Activated naive CD4-positive, alpha-beta T cell treated with anti-CD3 and anti-CD28 coated beads, Interleukin-2, amount 10 ng/mL, durations not matched to agents 7 days and 5 days (primary cell): ENCODE data around the gene MTUS2.

ENCODE experiments used
- CTCF ChIA-PET: fragments of 350-600 bp; sonication (Branson Sonifier 250); formaldehyde crosslinking; loops from one replicate; lab custom pipeline; 2021; ENCODE audit warnings: antibody characterized with exemption; lab: Charles Lee
- DNase-seq: peaks from one replicate; pipeline ENCODE4 v3.0.0-alpha.2; 2020
- H3K27ac Mint-ChIP-seq: one replicate; pipeline ENCODE4 v1.8.0; 2021; ENCODE audit warnings: mild to moderate bottlenecking, moderate library complexity, mixed read lengths
- H3K27me3 Mint-ChIP-seq: one replicate; pipeline ENCODE4 v1.8.0; 2021; ENCODE audit warnings: mild to moderate bottlenecking, mixed read lengths
- H3K36me3 Mint-ChIP-seq: one replicate; pipeline ENCODE4 v1.8.0; 2021; ENCODE audit warnings: mixed read lengths
- H3K4me1 Mint-ChIP-seq: one replicate; pipeline ENCODE4 v1.8.0; 2021; ENCODE audit warnings: mixed read lengths
- H3K4me3 Mint-ChIP-seq: one replicate; pipeline ENCODE4 v1.8.0; 2021; ENCODE audit warnings: mild to moderate bottlenecking, moderate library complexity, mixed read lengths
- H3K9me3 Mint-ChIP-seq: one replicate; pipeline ENCODE4 v1.8.0; 2021; ENCODE audit warnings: mixed read lengths

The MTUS2 gene

DNA sequence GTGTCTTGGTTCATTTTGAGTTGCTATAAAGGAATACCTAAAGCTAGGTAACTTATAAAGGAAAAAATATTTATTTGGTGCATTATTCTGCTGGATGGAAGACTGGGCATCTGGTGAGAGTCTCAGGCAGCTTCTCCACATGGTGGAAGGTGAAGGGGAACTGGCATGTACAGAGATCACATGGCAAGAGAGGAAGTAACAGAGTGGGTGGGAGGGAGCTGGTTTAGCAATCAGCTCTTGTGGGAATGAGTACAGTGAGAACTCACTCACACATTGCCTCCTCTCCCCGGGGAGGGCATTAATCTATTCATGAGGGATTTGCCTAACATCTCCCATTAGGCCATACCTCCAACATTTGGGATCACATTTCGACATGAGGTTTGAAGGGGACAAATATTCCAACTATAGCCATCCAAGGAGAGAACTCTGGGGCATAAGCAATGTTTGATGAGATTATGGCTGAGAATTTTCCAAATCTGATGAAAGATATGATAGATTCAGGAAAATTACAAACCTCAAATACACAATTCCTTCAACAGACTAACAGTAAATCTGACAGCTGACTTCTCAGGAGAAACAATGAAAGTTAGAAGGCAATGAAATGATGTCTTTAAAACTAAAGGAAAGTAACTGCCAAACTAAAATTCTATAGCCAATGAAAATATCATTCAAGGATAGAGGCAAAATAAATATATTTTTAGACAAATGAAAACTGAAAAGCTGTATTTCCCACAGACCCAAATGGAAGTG is 52.5 kb downstream of the MTUS2 start:
- CTCF ChIA-PET: no interaction called here
- Mint-ChIP-seq H3K4me1 (no peaks in the 10 kb centered on the region), H3K4me3 (no peak overlapping the region), H3K36me3 (no peaks in the 10 kb centered on the region), H3K27me3 (peaks cover 8% of the 10 kb centered on the region), H3K9me3 (peaks cover 18% of the 10 kb centered on the region), H3K27ac (no peak overlapping the region)
- DNase-seq: no peak

DNA sequence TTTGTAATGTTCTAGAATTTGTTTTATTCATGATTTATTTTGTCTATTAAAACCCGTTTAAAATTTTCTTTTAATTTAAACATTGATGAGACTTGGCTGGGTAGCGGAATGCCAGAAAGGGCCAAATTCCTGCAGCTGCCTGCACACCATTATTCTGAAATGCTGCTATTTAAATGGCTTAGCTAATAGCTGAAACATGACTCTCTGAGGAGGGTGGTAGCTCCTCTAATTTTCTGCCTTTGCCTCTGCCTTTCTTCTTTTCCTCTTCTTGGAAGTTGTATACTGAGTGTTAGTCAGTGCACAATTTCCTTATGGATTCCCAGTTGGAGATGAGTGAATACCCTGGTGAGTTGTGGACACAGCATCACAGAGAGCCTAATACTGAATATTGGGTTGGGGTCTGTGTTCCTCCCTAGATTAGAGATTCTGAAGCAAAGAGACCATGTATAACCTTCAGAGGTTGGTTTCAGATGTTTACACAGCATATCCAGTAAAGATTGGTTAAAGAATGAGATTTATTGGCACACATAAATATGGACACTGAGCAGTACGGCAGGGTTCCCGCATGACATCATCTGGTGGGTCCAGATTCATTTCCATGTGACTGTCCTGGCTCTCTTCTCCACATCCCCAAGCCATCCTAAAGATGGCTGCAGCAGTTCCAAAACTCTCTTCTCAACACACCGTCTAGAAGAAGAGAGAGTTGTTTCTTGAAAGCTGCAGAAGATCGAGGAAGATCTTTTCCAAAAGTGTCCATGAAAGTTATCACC is 55.9 kb downstream of the MTUS2 start:
- H3K27me3 Mint-ChIP-seq: peaks cover 4% of the 10 kb centered on the region
- DNase-seq: no peak
- H3K36me3 Mint-ChIP-seq: no peaks in the 10 kb centered on the region
- H3K9me3 Mint-ChIP-seq: peaks cover 18% of the 10 kb centered on the region
- H3K27ac Mint-ChIP-seq: no peak overlapping the region
- H3K4me1 Mint-ChIP-seq: no peaks in the 10 kb centered on the region
- H3K4me3 Mint-ChIP-seq: no peak overlapping the region
- CTCF ChIA-PET: no interaction called here

DNA sequence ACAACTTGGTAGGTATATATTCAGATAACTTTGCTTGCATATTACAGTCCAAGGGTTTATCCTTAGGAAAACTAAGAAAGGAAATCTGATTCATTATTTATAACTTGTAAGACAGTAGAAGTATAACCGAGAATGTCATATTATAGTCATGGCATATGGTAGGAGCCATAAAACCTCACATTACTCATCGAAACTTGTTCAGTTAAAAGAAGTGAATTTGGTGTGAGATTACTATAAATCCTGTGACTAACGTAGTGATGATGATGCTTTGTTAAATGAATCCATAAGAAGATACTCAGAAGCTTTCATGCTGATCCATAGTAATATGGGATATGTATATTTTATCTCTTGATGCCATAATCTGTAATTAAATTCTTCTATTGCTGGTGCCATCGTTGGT is 57.3 kb downstream of the MTUS2 start:
- Mint-ChIP-seq H3K4me3 (no peak overlapping the region), H3K4me1 (no peaks in the 10 kb centered on the region), H3K27ac (no peak overlapping the region), H3K9me3 (peaks cover 6% of the 10 kb centered on the region), H3K27me3 (no peaks in the 10 kb centered on the region), H3K36me3 (no peaks in the 10 kb centered on the region)
- CTCF ChIA-PET: interaction anchor here (0.6 kb wide), 1 partner anchor 24 kb away, joined by 3 read pairs; no protein-coding TSS in a partner anchor
- DNase-seq: no peak

GRCh38 chr13:28885181-28885580 is 65.0 kb downstream of the MTUS2 start:
- Mint-ChIP-seq H3K27ac (no peak overlapping the region), H3K4me3 (no peak overlapping the region), H3K4me1 (no peaks in the 10 kb centered on the region), H3K36me3 (no peaks in the 10 kb centered on the region), H3K9me3 (no peaks in the 10 kb centered on the region), H3K27me3 (no peaks in the 10 kb centered on the region)
- CTCF ChIA-PET: no interaction called here
- DNase-seq: no peak

DNA sequence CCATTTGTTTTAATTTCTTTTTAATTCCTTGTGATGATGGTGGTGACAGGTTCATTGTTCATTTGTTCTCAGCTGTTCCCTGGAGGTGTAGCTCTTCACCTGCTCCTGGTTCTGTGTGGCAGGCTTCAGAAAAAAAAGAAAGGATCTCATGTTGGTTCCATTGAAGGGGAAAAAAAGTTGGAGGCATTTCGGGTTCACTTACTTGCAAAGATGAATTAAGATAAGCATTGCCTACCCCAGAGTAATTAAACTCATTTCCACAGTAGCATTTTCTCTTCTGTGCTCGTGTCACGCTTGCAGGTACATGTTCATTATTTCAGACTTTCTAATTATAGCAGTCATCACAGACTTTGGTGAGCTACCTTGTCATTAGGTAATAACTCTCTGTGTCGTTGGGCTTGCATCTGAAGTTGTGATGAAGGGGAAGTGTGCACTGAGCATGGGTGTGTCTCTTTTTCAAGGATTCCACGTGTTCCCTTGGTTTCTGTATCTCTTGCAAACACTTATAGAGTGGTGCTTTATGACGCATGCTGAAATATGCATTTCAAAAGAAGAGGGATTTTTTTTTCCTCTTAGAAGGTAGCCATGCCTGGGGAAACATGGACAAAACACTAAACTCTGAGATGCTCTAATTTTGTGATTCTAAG is 69.1 kb downstream of the MTUS2 start:
- CTCF ChIA-PET: no interaction called here
- no peaks in the 10 kb centered on the region for H3K36me3 Mint-ChIP-seq
- H3K27me3 Mint-ChIP-seq: no peaks in the 10 kb centered on the region
- DNase-seq: no peak
- H3K9me3 Mint-ChIP-seq: no peaks in the 10 kb centered on the region
- H3K27ac Mint-ChIP-seq: no peak overlapping the region
- H3K4me3 Mint-ChIP-seq: no peak overlapping the region
- H3K4me1 Mint-ChIP-seq: no peaks in the 10 kb centered on the region

DNA sequence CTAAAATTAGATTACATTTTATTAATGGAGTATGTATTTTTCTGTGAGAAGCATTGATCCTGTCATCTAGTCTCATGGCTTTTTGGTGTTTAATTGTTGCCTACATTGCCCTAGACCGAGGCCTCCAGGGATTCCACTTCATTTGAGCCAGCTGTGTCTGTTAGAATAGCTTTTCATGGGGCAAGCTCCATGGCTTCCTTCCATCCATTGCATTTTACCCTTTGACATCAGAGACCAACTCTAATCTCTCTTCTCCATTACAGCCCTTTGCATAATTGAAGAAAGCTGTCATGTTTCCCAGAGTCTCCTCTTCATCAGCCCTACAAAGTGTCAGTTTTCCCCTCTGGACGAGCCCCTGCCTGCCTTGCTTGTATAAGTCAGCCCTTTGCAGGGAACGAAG is 70.6 kb downstream of the MTUS2 start:
- H3K4me3 Mint-ChIP-seq: no peak overlapping the region
- CTCF ChIA-PET: no interaction called here
- H3K27me3 Mint-ChIP-seq: no peaks in the 10 kb centered on the region
- no peaks in the 10 kb centered on the region for H3K36me3 Mint-ChIP-seq
- no peak overlapping the region for H3K27ac Mint-ChIP-seq
- no peak for DNase-seq
- no peaks in the 10 kb centered on the region for H3K4me1 Mint-ChIP-seq
- no peaks in the 10 kb centered on the region for H3K9me3 Mint-ChIP-seq

DNA sequence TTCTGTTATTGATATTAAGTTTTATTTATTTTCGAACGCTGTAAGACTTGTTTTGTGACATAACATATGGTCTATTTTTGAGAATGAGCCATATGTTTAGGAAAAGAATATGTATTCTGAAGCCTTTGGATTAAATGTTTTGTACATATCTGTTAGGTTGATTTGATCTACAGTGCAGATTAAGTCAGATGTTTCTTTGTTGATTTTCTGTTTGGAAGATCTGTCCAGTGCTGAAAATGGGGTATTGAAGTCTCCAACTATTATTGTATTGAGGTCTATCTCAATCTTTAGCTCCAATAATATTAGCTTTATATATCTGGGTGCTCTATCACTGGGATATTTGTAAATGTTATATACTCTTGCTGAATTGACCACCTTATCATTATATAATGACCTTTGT is 97.9 kb downstream of the MTUS2 start:
- no peak overlapping the region for H3K4me3 Mint-ChIP-seq
- H3K27ac Mint-ChIP-seq: no peak overlapping the region
- H3K27me3 Mint-ChIP-seq: no peaks in the 10 kb centered on the region
- H3K36me3 Mint-ChIP-seq: no peaks in the 10 kb centered on the region
- no peak for DNase-seq
- H3K4me1 Mint-ChIP-seq: no peaks in the 10 kb centered on the region
- H3K9me3 Mint-ChIP-seq: peaks cover 14% of the 10 kb centered on the region
- CTCF ChIA-PET: no interaction called here

DNA sequence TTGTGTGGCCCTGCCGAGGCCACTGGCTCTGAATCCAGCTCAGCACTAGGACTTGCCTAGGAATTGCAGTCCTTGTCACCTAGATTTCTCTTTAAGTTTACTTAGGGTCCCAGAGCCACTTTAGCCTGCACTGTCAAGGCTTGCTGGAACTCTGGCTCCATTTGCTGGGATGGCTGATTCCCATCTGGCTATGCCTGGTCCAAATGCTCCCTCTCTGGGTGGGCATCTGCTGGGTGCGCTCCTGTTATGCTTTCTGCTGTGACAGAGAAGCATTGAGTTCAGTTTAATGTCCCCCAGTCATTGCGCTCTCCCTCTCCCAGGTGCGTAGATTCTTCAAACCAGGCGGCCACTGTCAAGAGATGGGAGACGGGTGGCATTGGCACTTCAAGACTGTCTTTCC is 102.2 kb downstream of the MTUS2 start:
- Mint-ChIP-seq H3K27me3 (no peaks in the 10 kb centered on the region), H3K27ac (no peak overlapping the region), H3K4me3 (no peak overlapping the region), H3K36me3 (no peaks in the 10 kb centered on the region), H3K4me1 (no peaks in the 10 kb centered on the region), H3K9me3 (peaks cover 15% of the 10 kb centered on the region)
- DNase-seq: no peak
- CTCF ChIA-PET: no interaction called here

GRCh38 chr13:28935104-28935503 is 115.0 kb downstream of the MTUS2 start:
- Mint-ChIP-seq H3K9me3 (no peaks in the 10 kb centered on the region), H3K36me3 (no peaks in the 10 kb centered on the region), H3K4me1 (no peaks in the 10 kb centered on the region), H3K27me3 (no peaks in the 10 kb centered on the region), H3K27ac (no peak overlapping the region), H3K4me3 (no peak overlapping the region)
- DNase-seq: no peak
- CTCF ChIA-PET: no interaction called here

DNA sequence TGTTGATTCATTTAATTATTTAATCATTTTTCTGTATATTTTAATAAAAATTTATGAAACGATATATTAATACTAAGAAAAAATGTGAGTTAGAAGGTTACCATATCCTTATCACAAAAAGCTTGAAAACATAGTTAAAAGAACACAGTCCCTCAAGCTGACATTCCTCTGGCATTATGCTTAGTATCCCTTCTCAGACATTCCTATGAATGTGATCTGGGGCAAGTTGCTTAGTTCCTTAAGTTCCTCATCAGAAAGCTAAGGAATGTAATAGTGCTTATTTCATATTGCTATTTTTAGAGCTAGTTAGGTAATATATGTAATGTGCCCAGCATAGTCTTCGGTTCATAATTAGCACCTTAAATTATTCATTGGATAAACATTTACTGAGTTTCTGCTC is 122.8 kb downstream of the MTUS2 start:
- no peaks in the 10 kb centered on the region for H3K4me1 Mint-ChIP-seq
- H3K4me3 Mint-ChIP-seq: no peak overlapping the region
- H3K9me3 Mint-ChIP-seq: no peaks in the 10 kb centered on the region
- H3K27ac Mint-ChIP-seq: no peak overlapping the region
- no peak for DNase-seq
- H3K36me3 Mint-ChIP-seq: no peaks in the 10 kb centered on the region
- no peaks in the 10 kb centered on the region for H3K27me3 Mint-ChIP-seq
- CTCF ChIA-PET: no interaction called here

DNA sequence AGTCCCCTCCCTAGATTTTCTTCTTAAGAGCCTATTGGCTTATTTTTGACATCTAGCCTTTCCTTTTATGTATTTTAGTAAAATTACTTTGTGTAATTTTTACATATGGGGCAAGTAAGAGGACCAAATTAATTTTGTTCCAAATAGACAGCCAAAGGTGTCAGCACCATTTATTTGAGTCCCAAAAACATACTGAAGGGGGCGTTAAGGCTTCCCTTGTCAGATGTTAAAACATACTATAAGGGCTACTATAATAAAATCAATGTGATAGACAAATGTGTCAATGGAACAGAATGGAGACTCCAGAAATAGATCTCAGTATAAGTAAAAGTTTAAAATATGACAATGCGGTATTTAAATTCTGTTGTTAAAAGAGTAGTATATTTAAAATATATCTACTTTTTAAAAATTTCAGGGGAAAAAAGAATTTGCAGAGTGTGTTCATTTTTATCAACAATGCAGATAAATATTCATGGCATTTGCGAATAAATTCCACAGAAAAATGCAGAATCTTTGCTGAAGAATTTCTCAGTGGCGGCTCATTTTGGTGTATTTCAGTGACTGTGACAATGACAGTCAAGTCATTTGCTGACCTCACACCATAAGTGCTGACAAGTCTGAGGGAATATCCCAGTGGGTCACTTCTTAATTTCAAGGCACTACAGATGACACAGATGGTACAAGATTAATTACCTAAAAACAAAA is 133.7 kb downstream of the MTUS2 start:
- no peaks in the 10 kb centered on the region for H3K4me1 Mint-ChIP-seq
- CTCF ChIA-PET: no interaction called here
- peaks cover 3% of the 10 kb centered on the region for H3K9me3 Mint-ChIP-seq
- H3K27ac Mint-ChIP-seq: no peak overlapping the region
- no peaks in the 10 kb centered on the region for H3K36me3 Mint-ChIP-seq
- H3K27me3 Mint-ChIP-seq: no peaks in the 10 kb centered on the region
- no peak overlapping the region for H3K4me3 Mint-ChIP-seq
- DNase-seq: no peak

DNA sequence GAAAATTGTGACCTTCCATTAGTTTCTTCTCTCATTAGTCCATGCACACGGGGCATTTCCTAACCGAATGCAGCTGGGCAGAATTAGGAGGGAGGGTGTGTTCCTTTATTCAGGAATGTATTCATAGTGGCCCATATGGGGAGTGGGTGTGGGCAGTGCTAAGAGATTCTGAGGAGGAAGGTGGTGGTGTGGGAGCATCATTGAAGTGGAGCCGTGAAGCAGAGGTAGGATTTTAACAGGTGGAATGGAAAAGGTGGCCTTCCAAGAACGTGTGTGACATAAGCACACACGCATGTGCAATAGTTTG is 134.2 kb downstream of the MTUS2 start:
- CTCF ChIA-PET: no interaction called here
- DNase-seq: no peak
- Mint-ChIP-seq H3K27ac (no peak overlapping the region), H3K9me3 (peaks cover 3% of the 10 kb centered on the region), H3K4me1 (no peaks in the 10 kb centered on the region), H3K36me3 (no peaks in the 10 kb centered on the region), H3K4me3 (no peak overlapping the region), H3K27me3 (no peaks in the 10 kb centered on the region)

DNA sequence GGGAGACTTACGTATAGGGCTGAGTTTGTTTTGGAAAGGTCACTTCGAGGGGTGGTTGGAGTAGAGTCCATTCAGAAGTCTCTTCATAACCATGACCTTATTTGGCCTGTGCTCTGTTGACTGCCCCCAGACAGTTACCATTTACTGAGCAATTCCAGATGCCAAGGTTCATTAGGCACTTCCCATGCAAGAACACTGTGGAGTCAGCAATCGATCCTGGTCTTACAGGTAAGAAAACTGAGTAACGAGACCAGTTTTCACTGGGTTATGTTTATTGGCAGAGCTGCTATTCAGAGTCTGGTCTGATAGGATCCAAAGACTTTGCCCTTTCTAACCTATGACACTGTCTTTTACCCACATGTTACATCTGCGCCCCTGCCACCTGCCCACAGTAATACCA is 134.7 kb downstream of the MTUS2 start:
- H3K4me3 Mint-ChIP-seq: no peak overlapping the region
- no peaks in the 10 kb centered on the region for H3K36me3 Mint-ChIP-seq
- DNase-seq: no peak
- no peaks in the 10 kb centered on the region for H3K4me1 Mint-ChIP-seq
- H3K27ac Mint-ChIP-seq: no peak overlapping the region
- CTCF ChIA-PET: no interaction called here
- H3K9me3 Mint-ChIP-seq: peaks cover 3% of the 10 kb centered on the region
- H3K27me3 Mint-ChIP-seq: no peaks in the 10 kb centered on the region

GRCh38 chr13:28955264-28955966 is 135.3 kb downstream of the MTUS2 start:
- no peaks in the 10 kb centered on the region for H3K27me3 Mint-ChIP-seq
- no peaks in the 10 kb centered on the region for H3K36me3 Mint-ChIP-seq
- DNase-seq: no peak
- no peak overlapping the region for H3K27ac Mint-ChIP-seq
- CTCF ChIA-PET: no interaction called here
- H3K9me3 Mint-ChIP-seq: peaks cover 3% of the 10 kb centered on the region
- H3K4me3 Mint-ChIP-seq: no peak overlapping the region
- no peaks in the 10 kb centered on the region for H3K4me1 Mint-ChIP-seq
